IgD-negative memory B cell (primary cell): ENCODE data around the gene KIF26A. TPM values are rescaled to one million over a fixed set of nuclear protein-coding genes. Genes with fewer than 3 reads are reported as not detected.

Experiments used
- H3K27ac Mint-ChIP-seq, 3 donors: one replicate each; pipeline ENCODE4 v1.8.0; 2020 to 2022; ENCODE audit warnings: mild to moderate bottlenecking in 3 of 3, mixed read lengths in 3 of 3, moderate library complexity in 1 of 3
- H3K27me3 Mint-ChIP-seq: one replicate; pipeline ENCODE4 v1.8.0; 2021; ENCODE audit warnings: mixed read lengths
- H3K36me3 Mint-ChIP-seq: one replicate; pipeline ENCODE4 v1.8.0; 2020; ENCODE audit warnings: mild to moderate bottlenecking, mixed read lengths
- H3K4me1 Mint-ChIP-seq, 3 donors: one replicate each; pipeline ENCODE4 v1.8.0; 2020 to 2022; ENCODE audit warnings: mixed read lengths in 3 of 3, mild to moderate bottlenecking in 1 of 3
- H3K4me3 Mint-ChIP-seq, 4 donors: one replicate each; pipeline ENCODE4 v1.8.0; 2020 to 2022; ENCODE audit warnings: mild to moderate bottlenecking in 4 of 4, mixed read lengths in 4 of 4, moderate library complexity in 3 of 4
- H3K9me3 Mint-ChIP-seq, 3 donors: one replicate each; pipeline ENCODE4 v1.8.0; 2020 to 2021; ENCODE audit warnings: mixed read lengths in 3 of 3, mild to moderate bottlenecking in 1 of 3
- polyA plus RNA-seq: library from polyadenylated mRNA; unstranded; fragments of 300-500 nt; fragmentation: Illumina TruSeq; gene quantifications from one replicate; pipeline ENCODE4 v1.2.3, GENCODE V29; 2021

KIF26A gene
- polyA plus RNA-seq, 1 donor from 2014 or later: not detected

- H3K27me3 Mint-ChIP-seq: peaks cover 4% of the 10 kb centered on the region
- no peak overlapping the region for H3K27ac Mint-ChIP-seq
- no peaks in the 10 kb centered on the region for H3K9me3 Mint-ChIP-seq
- peaks cover 4 to 9% (median 9%) of the 10 kb centered on the region in 3 donors for H3K4me1 Mint-ChIP-seq
- H3K4me3 Mint-ChIP-seq: peak overlapping the region in 1 of 4 donors; percentile 86
- H3K36me3 Mint-ChIP-seq: no peaks in the 10 kb centered on the region
Measured at GRCh38 chr14:104195878-104196277, 57.5 kb downstream of the KIF26A start.

DNA sequence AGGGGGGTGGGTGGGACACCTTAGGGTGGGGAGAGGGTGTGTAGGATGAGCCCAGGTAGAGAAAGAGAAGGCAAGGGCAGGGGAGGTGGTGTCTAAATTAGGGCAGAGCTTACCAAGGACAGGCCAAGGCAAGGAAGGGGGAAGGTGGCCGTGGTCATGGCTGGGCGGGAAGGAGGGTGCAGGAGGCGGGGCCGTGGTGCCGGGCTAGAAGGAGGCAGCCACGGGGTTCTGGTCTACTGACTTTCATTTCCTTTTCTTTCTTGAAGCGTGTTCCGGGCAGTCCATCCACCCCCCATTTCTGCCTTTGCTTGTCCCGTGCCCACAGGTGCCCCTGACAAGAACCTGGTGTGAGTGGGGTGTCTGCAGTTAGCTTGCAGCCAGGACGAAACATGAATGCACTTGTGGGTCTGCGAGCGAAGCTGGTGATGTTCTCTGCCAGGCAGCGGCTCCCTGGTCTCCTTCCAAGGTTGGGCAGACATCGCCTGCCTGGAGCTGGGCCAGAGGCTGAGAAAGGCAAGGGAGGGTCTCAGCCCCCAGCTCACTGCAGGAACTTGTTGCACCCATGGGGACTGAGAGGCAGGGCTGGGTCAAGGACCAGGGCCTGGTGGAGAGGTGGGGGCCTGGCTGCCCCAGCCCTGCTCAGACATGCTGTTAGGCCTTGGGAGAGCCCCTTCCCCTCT is 58.2 kb downstream of the KIF26A start:
- H3K4me3 Mint-ChIP-seq: no peak overlapping the region
- H3K27me3 Mint-ChIP-seq: peaks cover 4% of the 10 kb centered on the region

DNA sequence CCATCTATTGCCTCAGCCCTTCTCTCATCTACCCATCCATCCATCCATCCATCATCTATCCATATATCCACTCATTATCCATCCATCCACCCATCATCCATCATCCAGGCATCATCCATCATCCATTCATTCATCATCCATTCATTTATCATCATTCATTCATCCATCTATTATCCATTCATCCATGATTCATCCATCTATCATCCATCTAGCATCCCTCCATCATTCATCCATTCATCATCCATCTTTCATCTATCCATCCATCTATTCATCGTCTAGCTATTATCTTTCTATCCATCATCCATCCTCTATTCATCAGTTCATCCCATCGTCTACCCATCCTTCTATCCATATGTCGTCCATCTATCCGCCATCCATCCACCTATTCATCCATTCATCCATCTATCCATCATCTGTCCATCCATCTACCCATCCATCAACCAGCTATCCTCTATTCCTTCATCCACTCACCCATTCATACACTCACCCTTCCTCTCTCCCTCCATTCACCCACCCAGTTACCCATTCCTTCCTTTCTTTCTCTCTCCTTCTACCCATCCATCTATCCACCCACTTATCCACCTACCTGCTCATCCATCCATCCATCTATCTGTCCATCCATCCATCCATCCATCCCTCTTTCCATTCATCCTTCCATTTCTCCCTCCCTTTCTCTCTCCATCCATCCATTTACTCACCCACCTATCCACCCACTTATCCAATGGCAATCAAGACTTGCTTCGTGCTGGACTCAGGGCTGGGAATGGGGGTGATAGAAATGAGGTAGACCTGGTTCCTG is 59.3 kb downstream of the KIF26A start:
- no peaks in the 10 kb centered on the region for H3K36me3 Mint-ChIP-seq
- H3K27ac Mint-ChIP-seq: no peak overlapping the region
- peaks cover 4 to 9% (median 9%) of the 10 kb centered on the region in 3 donors for H3K4me1 Mint-ChIP-seq
- H3K27me3 Mint-ChIP-seq: peaks cover 6% of the 10 kb centered on the region
- H3K4me3 Mint-ChIP-seq: no peak overlapping the region
- H3K9me3 Mint-ChIP-seq: no peaks in the 10 kb centered on the region

More for the DNA sequence above, 58.2 kb downstream of the KIF26A start:
- Mint-ChIP-seq H3K9me3 (no peaks in the 10 kb centered on the region), H3K36me3 (no peaks in the 10 kb centered on the region), H3K4me1 (peaks cover 4 to 9% (median 9%) of the 10 kb centered on the region in 3 donors), H3K27ac (no peak overlapping the region)

GRCh38 chr14:104199266-104199895 is 61.0 kb downstream of the KIF26A start:
- Mint-ChIP-seq H3K4me3 (no peak overlapping the region), H3K27ac (no peak overlapping the region), H3K9me3 (no peaks in the 10 kb centered on the region), H3K27me3 (peaks cover 5% of the 10 kb centered on the region), H3K4me1 (peaks cover 2 to 9% (median 9%) of the 10 kb centered on the region in 3 donors), H3K36me3 (no peaks in the 10 kb centered on the region)

GRCh38 chr14:104200106-104200505 is 61.7 kb downstream of the KIF26A start:
- Mint-ChIP-seq H3K36me3 (no peaks in the 10 kb centered on the region), H3K27me3 (peaks cover 2% of the 10 kb centered on the region), H3K27ac (no peak overlapping the region), H3K9me3 (no peaks in the 10 kb centered on the region), H3K4me3 (no peak overlapping the region), H3K4me1 (peaks cover 0 to 9% (median 9%) of the 10 kb centered on the region in 3 donors)

GRCh38 chr14:104200591-104200990 is 62.2 kb downstream of the KIF26A start:
- peaks cover 2% of the 10 kb centered on the region for H3K27me3 Mint-ChIP-seq
- no peaks in the 10 kb centered on the region for H3K36me3 Mint-ChIP-seq
- no peaks in the 10 kb centered on the region for H3K9me3 Mint-ChIP-seq
- peaks cover 0 to 9% (median 9%) of the 10 kb centered on the region in 3 donors for H3K4me1 Mint-ChIP-seq
- H3K27ac Mint-ChIP-seq: no peak overlapping the region
- H3K4me3 Mint-ChIP-seq: no peak overlapping the region

DNA sequence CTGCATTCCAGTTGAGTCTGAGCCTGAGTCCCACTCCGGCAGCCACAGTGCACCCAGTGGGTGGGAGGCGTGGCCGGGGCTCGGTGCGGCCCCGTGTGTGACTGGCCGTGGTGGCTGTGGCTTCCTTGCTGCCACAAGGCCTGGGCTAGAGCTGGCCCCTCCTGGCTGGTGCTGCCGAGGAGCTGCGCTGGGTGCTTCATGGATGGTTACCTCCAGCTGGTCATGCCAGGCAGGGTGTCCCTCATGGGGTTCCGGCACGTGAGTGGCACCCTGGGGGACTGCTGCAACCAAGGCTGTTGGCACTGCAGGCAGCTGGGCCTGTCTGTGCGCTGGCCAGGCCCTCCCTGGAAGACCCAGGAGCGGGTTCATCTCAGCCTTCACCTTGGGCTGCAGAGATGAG is 62.7 kb downstream of the KIF26A start:
- Mint-ChIP-seq H3K27ac (no peak overlapping the region), H3K9me3 (no peaks in the 10 kb centered on the region), H3K4me1 (peaks cover 0 to 6% (median 6%) of the 10 kb centered on the region in 3 donors), H3K4me3 (no peak overlapping the region), H3K27me3 (peaks cover 2% of the 10 kb centered on the region), H3K36me3 (no peaks in the 10 kb centered on the region)

DNA sequence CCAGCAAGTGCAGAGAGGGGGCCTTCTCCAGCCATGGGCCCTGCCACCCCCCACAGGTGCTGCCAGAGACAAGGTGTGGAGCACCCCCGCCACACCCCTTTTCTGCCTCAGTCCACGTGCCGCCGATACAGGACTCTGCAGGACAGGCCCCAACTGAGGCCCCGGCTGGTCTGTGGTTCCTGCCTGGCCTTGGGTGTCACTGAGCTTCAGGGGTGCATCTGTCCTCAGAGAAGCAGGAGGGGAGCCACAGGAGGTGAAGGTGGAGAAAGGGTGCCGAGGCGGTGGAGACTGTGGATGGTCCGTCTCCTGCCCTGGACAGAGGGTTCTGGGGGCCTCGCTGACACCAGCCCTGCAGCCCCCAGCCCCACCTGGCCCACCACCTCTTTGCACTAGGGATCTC is 63.1 kb downstream of the KIF26A start:
- Mint-ChIP-seq H3K27ac (no peak overlapping the region), H3K36me3 (no peaks in the 10 kb centered on the region), H3K4me3 (no peak overlapping the region), H3K9me3 (no peaks in the 10 kb centered on the region), H3K27me3 (peaks cover 2% of the 10 kb centered on the region), H3K4me1 (peaks cover 0 to 3% (median 3%) of the 10 kb centered on the region in 3 donors)

- Mint-ChIP-seq H3K27me3 (peaks cover 2% of the 10 kb centered on the region), H3K4me3 (no peak overlapping the region), H3K9me3 (no peaks in the 10 kb centered on the region), H3K36me3 (no peaks in the 10 kb centered on the region), H3K4me1 (peaks cover 0 to 1% (median 0%) of the 10 kb centered on the region in 3 donors), H3K27ac (no peak overlapping the region)
Measured at GRCh38 chr14:104202259-104203070, 64.1 kb downstream of the KIF26A start.

- H3K36me3 Mint-ChIP-seq: no peaks in the 10 kb centered on the region
- H3K4me3 Mint-ChIP-seq: no peak overlapping the region
- H3K27ac Mint-ChIP-seq: no peak overlapping the region
- peaks cover 3% of the 10 kb centered on the region for H3K27me3 Mint-ChIP-seq
- H3K4me1 Mint-ChIP-seq: peaks cover 0 to 1% (median 0%) of the 10 kb centered on the region in 3 donors
- H3K9me3 Mint-ChIP-seq: no peaks in the 10 kb centered on the region
Measured at GRCh38 chr14:104203071-104203425, 64.7 kb downstream of the KIF26A start.

GRCh38 chr14:104204660-104205149 is 66.3 kb downstream of the KIF26A start:
- Mint-ChIP-seq H3K27me3 (peaks cover 3% of the 10 kb centered on the region), H3K27ac (no peak overlapping the region), H3K9me3 (no peaks in the 10 kb centered on the region), H3K4me3 (no peak overlapping the region), H3K4me1 (peaks cover 0 to 1% (median 0%) of the 10 kb centered on the region in 3 donors), H3K36me3 (no peaks in the 10 kb centered on the region)

DNA sequence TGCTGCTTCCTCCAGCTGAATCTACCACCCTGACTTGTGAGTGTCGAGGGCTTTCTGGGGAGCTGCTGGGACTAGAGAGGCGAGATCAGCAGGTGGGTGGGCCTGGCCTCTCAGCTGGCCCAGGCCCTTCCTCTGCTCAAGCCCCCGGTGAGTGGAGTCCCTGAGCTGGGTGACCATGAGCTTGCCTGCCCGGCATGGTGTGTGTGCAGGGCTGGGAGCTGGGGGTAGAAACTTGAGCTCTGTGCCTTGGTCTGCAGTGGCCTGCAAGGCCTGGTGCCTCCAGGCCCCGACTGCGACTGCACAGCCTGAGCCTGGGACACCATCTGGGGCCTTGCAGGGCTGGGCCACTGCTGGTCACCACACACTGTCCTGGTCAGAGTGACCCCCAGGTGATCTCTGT is 67.4 kb downstream of the KIF26A start:
- H3K27me3 Mint-ChIP-seq: peaks cover 3% of the 10 kb centered on the region
- H3K4me1 Mint-ChIP-seq: peaks cover 0 to 1% (median 0%) of the 10 kb centered on the region in 3 donors
- no peaks in the 10 kb centered on the region for H3K9me3 Mint-ChIP-seq
- no peak overlapping the region for H3K4me3 Mint-ChIP-seq
- no peaks in the 10 kb centered on the region for H3K36me3 Mint-ChIP-seq
- no peak overlapping the region for H3K27ac Mint-ChIP-seq

DNA sequence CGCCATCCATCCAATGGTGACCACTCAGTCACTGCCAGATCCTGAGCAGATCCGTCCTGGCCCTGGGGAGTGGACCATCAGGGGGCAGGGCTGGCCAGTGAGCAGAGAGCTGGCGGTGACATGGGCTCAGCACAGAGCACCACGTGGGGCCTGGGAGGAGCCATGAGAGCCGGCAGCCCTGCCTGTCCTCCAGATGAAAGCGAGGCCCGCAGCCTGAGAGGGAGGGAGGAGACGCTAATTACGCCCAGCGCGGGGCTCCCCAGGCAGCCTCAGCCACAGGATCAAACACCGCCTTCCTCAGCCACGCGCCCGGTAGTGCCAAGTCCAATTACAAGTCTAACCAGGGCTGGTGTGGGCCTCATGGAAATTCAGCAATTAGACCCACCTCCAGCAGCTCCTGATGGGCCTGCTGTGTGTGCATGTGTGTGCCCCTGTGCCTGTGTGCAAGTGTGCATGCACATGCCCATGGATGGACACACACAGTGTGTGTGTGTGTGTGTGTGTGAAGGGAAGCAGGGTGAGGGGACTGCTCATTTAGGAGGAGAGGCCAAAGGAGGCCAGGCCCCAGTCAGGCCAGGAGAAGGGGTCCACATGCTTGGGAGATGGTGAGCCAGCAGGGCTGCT is 68.0 kb downstream of the KIF26A start:
- Mint-ChIP-seq H3K27ac (no peak overlapping the region), H3K4me1 (peaks cover 0 to 1% (median 0%) of the 10 kb centered on the region in 3 donors), H3K36me3 (no peaks in the 10 kb centered on the region)

More for the DNA sequence above, 68.0 kb downstream of the KIF26A start:
- H3K9me3 Mint-ChIP-seq: no peaks in the 10 kb centered on the region
- peaks cover 3% of the 10 kb centered on the region for H3K27me3 Mint-ChIP-seq
- no peak overlapping the region for H3K4me3 Mint-ChIP-seq
